ENCODE measurements around the gene GAD2. TPM values are rescaled to one million over a fixed set of nuclear protein-coding genes. Genes with fewer than 3 reads are reported as not detected.
"Not testable (repeated sequence)": the region's sequence is repeated elsewhere in the genome, so short reads cannot be mapped to it uniquely, and the experiment has no call there.

Gene GAD2
- total RNA-seq, 1 donor: not detected

- no peak for DNase-seq (ENCODE audit: low read depth)
- TF ChIP-seq CTCF (IDR thresholded peaks at IDR 0.05; ENCODE audit: insufficient read depth, low read depth, low read length): no peak
- H3K4me3 ChIP-seq (ENCODE audit: low read depth, low read length): no peak overlapping the region
These were observed 119.1 kb downstream of the GAD2 start for GRCh38 chr10:26335574-26336093.

GRCh38 chr10:26336979-26337378, 120.4 kb downstream of the GAD2 start:
- DNase-seq (ENCODE audit: low read depth): no peak
- no peak for TF ChIP-seq CTCF (IDR thresholded peaks at IDR 0.05; ENCODE audit: insufficient read depth, low read depth, low read length)
- no peak overlapping the region for H3K4me3 ChIP-seq (ENCODE audit: low read depth, low read length)

GRCh38 chr10:26341701-26342100, 125.1 kb downstream of the GAD2 start:
- H3K4me3 ChIP-seq (ENCODE audit: low read depth, low read length): no peak overlapping the region
- no peak for DNase-seq (ENCODE audit: low read depth)
- no peak for TF ChIP-seq CTCF (IDR thresholded peaks at IDR 0.05; ENCODE audit: insufficient read depth, low read depth, low read length)

GRCh38 chr10:26348821-26349417, 132.3 kb downstream of the GAD2 start:
- H3K4me3 ChIP-seq (ENCODE audit: low read depth, low read length): not testable (repeated sequence)

More at GRCh38 chr10:26348821-26349417, 132.3 kb downstream of the GAD2 start:
- not testable (repeated sequence) for DNase-seq (ENCODE audit: low read depth)

Other genes starting within 250 kb of the GAD2 start
- 3.2 and 4.3 TPM in 2 replicates for gene APBB1IP, start 221.6 kb downstream of the GAD2 start, total RNA-seq